HG03565 (cell line): ENCODE results near the gene SYT1.

Experiments used
- ATAC-seq: cut with Tn5 transposase; IDR thresholded peaks from one replicate; pipeline ENCODE4 v1.9.1; 2021; ENCODE audit warnings: mild to moderate bottlenecking, moderate library complexity; ENCODE audit not compliant: unreplicated experiment

SYT1 gene

DNA sequence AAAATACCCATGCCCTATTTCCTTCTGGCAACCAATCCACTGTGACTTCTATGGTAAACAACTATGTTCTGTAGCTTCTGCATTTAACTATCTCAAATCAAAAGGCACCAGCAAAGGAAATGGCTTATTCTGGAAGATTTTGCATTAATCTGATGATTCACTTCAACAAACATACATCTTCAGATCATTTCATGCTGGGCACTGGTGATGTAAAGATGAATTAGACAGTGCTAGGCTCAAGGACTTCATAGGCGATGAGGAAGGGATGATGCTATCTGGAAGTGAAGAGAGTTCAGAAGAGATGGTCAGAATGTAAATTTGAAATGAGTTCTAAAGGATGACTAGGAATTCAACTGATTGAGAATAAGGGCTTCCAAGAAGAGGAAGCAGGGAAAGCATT lies 462.9 kb downstream of the SYT1 start:
- no peak for ATAC-seq

DNA sequence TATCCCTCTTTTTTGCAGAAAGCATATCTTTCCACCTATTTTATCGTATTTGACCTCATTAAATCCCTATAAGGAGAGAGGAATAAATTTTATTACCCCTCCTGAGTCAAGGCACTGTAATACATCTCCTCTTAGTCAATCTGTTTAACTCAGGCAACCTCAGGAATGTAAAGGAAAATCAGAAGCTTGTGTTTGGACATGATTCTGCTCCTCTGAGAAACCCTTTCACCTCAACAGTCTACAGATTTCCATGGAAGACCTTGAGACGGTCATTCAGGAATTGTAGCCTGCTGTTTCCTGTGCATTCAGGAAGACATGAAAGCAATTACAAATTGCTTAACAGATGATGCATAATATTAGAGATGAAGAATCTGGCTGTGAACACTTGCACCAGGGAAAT lies 465.4 kb downstream of the SYT1 start:
- no peak for ATAC-seq

DNA sequence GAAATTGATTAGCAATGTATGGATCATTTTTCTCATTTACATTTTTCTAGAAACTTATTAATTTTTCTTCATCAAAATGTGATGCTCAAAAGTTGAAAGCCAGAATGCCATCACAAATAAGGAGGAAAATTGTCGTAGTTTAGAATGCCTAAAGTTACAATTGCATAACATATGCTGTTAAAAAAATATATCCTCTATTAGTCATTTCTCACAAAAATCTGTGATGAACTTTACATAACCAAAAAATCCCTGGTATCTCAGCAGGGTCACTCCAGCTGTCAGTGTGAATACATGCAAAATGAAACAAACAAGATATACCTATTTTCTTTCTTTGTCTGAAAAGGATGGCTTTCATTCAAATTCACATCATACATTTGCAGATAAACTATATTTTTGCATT lies 467.3 kb downstream of the SYT1 start:
- no peak for ATAC-seq

DNA sequence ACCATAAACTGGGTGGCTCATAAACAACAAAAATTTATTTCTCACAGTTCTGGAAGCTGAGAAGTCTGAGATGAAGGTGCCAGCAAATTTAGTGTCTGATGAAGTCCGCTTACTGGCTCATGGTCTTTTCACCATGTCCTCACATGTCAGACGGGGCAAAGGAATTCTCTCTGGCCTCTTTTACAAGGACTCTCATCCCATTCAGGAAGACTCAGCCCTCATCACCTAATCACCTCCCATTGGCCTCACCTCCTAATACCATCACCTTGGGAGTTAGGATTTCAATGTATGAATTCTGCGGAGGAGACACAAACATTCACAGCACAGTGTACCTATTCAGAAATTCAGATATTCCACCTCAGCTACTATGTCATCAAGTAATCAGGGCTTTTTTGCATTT lies 468.6 kb downstream of the SYT1 start:
- no peak for ATAC-seq

DNA sequence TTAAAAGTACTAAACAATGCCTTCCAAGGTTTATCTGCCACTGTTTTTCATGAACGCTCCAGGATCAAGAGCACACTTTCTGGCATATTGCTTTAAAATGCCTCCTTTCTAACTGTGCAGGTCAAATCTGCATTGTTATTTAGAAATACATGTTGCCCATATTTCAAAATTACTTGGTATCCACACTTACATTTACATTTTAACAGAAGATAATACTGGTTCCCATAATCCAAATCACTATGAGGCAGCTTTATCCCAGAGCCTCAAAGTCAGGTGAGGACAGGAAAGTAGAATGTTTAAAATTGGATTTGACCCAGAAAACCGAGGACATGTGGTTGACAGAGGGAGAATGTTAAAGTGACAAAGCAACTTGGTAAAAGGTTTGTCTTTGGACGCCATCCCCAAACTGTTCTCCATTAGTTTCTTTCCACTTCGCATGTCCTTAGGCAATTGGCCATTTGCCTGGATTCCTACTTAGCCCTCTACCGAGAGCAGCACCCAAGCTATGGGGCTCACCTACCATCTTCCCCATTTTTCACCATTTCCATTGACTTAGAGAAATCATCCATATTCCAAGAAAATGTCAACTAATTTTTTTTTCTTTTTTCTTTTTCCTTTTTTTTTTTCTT lies 473.2 kb downstream of the SYT1 start:
- ATAC-seq = no peak

DNA sequence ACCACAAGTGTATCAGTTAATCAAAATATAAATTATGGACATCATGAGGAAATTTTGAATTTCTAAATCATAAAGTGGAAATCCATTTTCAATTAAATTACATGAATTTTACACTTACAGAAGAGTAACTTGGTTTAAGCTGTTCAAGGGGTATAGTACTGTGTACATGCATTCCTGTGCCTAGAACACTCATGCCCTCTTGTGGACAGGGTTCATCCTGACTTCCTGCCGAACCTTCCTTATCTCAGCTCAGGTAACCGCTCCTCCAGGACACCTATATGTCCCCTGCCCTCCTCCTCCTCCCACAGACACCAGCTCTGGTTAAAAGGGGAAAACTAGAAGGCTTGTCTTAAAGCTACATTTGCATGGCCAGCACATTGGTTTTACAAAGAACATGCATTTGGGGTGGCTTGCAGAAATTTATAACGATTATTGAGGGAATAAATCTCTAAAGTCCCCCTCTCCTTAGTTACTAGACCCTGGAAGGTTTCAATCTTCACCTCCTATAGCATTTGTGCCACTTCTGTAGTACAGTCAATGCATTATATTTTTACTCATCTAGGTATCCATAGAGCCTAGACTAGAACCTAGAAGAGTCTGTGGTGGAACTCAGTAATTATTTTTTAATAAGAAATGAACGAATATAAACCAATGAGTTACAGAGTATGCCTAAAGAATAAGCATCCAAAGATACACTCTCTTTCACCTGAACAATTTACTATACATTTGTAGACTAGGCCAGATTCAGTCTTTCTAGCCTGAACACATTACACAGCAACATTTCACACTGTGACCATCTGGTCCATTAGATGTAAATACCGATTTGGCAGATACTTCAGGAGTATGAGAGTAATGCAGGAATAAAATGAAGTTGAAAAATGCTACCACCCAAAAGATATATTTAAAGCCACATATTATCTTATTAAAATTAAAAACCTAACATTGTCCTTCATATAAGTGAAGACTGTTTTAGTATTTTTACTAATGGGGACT lies 480.6 kb downstream of the SYT1 start:
- peak; percentile 82 for ATAC-seq

DNA sequence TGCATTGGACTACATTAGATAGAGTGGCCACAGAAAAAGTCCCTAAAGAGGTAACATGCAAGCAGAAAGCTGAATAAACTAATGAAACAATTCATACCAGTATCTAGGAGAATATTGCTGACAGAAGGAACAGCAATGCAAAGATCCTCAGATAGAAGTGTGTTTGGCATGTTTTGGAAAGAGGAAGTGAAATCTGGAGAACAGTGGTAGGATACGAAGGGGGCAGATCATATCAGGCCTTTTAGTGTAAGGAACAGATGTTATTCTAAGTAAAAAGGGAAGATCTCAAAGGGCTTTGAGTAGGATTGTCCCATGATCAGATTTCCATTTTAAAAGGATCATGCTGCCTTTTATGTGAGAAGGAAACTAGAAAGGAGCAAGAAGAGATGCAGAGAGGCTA lies 483.3 kb downstream of the SYT1 start:
- ATAC-seq = no peak

DNA sequence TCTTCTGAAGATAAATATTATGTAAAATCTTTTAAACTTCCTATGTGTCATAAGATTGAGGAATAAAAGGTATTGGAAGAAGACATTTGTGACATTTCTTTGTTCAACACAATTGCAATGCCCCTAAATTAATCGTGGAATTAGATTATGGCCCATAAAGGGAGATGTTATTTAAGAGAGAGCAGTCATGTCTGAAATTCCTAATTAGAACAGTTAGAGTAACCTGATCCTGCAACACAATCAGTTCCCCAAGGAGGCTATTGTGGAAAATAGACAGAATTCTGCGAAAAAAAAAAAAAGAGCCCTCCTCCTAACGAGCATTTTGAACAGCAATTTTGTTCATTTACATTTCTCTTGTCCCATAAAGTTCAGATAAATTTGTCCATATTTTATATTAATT lies 486.7 kb downstream of the SYT1 start:
- ATAC-seq = no peak

DNA sequence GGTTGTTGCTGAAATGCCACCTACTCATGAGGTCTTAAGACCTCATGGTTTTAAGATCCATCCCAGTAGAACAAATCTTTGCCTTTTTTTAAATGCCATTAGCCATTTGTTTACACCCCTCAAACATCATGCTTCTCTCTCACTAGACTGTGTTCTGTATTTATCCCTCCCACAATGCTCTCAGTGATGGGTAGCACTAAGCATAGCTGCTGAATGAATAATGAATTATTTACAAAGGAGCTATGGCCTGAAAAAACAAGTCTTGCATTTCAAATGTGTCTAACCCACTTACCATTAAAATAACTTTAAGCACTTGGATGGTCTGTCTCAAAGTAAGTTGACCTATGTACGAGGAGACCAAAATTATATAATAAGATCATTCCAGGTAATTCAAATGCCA lies 491.6 kb downstream of the SYT1 start:
- no peak for ATAC-seq

DNA sequence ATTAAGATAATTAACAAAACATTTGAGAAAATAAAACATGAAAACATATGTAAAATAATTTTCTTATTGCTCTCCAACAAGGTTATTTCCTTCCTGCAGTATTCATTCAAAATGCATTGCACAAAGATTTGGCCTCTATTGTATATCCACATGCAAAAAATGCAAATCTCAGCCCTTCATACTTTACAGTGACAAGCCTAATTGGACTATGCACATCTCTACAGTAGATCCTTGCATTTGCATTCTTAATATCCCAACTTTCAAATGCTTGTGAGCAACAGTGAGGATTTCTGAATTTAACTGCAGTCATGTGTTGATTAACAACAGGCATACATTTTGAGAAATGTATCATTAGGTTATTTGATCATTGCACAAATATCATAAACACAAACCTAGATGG lies 492.5 kb downstream of the SYT1 start:
- no peak for ATAC-seq

DNA sequence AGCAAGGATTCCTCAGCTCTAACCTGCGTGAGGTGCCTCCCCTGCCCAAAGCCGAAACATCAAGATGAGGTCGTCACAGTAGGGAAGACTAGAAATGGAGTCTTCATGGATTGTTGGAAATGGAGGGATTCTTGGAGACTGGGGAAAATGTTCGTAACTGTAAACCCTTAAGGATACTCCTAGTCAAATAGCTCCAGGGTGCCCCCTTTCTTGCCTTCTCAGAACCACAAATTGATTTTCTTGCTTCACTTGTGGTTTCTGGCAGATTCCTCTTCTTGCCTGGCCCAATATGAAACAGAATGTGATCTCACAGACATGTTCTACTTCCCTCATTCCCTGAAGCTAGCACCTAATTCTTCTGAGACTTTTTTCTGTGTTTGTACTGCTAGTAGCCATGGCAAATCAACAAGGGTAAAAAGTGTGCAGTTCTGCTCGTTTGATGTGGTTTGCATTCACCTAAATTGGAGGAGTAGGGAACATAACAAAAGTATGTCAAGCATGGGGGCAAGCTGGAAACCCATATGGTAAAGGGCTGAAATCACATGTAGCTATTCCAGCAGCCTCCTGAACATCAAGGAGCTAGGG lies 494.2 kb downstream of the SYT1 start:
- ATAC-seq = no peak

DNA sequence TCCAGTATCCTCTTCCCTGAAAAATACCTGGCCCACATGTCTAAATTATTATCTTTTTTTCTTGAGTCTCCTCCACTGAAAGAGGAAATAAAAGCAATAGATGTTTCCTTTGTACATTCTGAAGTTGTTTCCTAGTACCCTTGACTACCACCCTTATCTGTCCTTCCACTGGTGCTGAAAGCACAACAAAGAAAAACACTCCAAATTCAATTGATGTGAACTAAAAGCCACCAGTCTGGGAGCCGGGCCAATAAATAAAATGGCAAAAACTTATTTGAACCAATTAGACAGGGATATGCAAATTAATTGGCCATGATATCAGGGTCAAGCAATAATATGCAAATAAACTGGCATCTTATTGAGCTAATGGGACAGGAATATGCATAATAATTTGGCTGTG lies 495.7 kb downstream of the SYT1 start:
- no peak for ATAC-seq

DNA sequence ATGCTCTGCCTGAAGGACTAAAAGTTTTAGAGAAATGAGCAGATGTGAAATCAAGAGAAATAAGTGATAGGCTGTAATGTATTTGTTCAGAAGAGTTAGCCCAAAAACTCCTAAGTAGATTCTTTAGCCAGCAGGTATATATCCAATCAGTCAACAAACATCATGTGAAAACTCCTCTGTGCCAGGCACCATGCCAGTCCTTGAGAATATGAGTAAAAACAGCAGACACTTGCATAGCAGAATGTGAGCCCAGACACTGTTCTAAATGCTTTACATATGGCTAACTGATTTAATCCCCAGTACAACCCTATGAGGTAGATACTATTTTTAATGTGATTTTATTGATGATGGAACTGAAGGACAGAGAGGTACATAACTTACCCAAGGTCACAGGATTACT lies 496.4 kb downstream of the SYT1 start:
- ATAC-seq = no peak

DNA sequence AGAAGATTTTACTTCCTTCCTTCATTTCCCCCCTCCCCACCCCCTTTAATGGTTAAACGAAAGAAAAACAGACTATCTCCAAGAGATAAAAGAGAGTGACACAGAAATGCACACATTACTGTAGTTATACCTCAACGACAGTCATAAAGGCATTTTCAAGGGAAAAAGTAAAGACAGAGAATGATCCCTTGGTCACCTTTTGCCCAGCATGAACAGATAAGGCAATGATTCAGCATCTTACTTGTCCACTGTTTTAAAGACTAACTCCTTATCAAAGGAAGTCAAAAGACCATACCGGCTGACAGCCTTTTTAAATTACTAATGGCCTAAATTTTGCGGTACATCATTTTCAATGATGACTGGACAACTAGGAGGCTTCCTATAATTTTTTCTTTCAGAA lies 499.6 kb downstream of the SYT1 start:
- no peak for ATAC-seq

DNA sequence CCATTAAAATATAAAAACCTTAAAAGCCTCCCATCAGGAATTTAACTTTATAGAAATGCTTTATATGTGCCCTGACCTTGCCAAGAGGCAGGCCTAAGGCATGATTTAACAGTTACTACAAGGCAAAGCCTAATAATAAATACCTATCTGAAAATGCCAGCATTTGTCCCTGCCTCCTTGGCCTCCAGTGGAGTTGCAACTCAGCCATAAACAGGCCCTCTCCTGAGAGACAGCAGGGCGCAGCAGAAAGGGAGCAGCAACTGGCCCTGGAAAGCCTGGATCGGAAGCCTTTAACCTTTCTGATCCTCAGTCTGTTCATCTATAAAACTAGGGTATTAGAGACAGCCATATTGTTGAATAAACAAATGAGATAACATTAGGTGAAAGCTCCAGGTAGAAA lies 501.8 kb downstream of the SYT1 start:
- no peak for ATAC-seq

DNA sequence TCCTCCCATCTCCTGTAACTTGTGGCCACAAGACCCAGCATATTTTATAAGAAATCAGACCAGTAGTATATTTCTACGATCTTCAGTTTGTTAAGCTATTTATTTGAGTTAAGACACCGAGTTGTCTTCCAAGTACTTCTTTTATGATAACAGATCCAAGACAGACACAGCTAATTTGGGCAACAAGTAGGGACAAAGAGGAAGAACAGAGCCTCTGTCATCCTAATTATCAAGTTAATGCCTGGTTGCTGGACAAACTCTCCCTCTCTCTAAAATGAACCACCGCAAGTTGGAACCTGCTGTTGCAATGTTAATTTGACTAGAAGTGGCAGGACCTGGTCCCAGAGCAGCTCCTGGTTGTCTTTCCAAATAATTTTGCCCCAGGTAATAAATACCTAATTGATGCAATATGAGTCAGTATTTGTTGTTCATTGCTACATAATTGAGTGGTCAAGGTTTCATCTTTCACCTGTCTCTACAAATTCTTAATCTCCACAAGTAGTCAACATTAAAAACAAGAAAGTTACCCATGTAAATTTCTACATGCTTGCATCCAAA lies 502.5 kb downstream of the SYT1 start:
- ATAC-seq = no peak

DNA sequence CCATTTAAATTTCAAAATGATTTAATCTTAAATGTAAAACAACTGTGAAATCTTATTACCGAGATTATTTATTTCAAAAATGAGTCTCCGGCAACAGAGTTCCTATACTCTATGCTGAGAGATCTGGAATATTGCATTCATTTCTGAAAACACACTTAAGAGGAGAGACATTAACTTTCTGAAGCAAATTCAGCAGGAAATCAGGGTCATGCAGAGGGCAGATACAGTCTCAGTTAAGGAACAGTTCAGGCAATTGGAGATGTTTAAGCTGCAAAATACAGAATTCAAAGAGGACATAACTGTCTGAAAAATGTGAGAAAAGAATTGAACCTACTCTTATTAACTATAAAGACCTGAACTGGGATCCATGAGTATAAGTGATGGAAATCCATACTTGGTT lies 505.4 kb downstream of the SYT1 start:
- ATAC-seq = no peak

DNA sequence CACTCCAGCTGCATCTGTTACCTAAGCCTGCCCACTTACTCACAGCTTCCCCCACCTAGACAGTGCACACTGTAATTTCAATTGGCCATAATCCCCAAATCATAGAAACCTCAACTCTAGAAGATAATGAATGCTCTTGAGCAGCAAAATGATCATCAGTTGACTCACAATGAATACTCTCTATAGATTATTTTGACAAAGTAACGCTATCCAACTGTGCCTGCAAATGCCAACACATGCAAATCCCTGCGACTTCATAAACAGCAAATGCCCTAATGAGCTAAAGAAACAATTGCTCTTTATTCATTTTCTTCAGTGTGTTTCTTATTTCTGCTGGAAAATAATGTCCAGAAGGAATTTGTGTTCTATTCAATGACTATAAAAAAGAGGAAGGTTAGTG lies 506.7 kb downstream of the SYT1 start:
- no peak for ATAC-seq

DNA sequence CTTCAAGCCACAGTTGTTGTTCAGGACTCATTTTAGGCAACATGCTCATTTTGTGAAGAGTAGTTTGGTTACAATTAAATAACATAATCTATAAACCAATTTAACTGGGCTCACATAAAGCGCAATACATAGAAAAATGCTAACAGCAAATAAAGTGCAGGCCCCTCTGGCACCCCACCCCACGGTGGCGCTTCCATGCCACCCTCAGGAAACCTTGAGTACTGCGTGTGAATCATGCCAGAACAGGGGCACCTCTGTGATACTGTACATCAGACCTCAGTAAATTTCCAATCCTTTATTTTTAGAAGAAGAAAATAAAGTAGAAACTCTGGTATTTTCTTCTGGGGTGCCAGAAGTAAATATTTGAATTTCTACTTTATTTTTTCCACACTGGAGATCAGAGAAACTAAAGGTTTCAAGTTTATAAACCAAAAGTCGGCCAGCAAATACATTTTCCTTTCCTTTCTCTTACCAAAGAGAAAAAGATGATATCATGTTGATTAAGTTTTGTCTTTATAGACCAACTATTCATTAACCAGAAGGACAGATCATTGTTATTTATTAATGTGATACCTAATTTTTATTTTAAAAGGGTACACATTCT lies 509.4 kb downstream of the SYT1 start:
- ATAC-seq = peak; percentile 83

DNA sequence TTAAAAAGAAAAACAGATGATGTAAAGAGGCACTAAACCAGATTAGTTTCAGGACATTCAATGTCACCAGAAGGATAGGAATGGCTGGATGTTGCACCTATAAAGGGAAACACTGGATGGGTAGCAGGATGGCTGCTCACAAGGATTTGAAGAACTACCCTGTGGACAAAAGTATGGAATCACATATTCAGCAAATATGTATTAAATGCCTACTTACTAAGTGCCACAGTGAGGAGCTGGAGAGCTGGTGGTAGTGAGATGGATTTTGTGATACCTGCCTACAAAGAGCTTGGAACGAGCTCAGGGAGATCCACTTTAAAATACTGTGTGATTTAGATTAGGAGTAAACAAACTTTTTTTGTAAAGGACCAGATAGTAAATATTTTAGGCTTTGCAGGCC lies 510.0 kb downstream of the SYT1 start:
- no peak for ATAC-seq

DNA sequence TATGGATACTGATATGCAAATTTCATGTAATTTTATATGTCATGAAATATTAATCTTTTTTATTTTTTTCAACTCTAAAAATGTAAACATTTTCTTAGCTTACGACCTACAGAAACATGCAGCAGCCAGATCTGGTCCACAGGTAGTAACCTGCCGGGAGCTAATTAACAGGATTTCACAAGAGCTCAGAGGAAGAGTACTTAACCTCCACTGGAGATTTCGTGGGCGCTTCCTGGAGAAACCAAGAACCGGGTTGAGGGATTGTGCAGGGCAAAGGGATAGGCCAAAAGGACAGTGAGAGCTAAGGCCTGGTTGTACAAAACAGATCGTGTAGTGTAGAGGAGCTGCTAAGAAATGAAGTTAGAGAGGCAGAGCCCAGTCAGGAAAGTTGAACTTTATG lies 510.5 kb downstream of the SYT1 start:
- no peak for ATAC-seq
